GM21390 (cell line): ENCODE data around the gene SLC39A3.
"Not testable (repeated sequence)": the region's sequence is repeated elsewhere in the genome, so short reads cannot be mapped to it uniquely, and the experiment has no call there.

Source experiments
- ATAC-seq: cut with Tn5 transposase; IDR thresholded peaks from one replicate; pipeline ENCODE4 v1.9.1; 2021; ENCODE audit not compliant: unreplicated experiment

SLC39A3 gene

GRCh38 chr19:2723747-2724146, 16.1 kb downstream of the SLC39A3 start:
- no peak for ATAC-seq

DNA sequence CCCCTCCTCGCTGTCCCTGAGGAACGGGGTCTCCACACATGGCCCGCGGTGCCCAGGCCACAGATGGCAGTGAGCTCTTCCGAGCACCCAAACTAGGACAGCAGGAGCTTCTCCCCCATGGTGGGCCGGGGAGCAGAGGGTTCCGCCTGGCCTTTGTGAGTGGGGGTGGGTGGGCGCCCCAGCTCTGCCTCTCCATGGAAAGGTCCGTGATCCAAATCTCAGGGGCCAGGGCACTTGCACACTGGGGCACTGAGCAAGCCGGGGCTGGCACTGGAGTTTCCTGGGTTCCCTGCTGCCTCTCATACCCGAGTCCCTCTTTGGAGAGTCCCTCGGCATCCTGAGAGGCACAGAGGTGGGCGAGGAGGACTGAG, 16.5 kb downstream of the SLC39A3 start:
- no peak for ATAC-seq

- no peak for ATAC-seq
Measured at GRCh38 chr19:2722541-2723344, 17.1 kb downstream of the SLC39A3 start.

DNA sequence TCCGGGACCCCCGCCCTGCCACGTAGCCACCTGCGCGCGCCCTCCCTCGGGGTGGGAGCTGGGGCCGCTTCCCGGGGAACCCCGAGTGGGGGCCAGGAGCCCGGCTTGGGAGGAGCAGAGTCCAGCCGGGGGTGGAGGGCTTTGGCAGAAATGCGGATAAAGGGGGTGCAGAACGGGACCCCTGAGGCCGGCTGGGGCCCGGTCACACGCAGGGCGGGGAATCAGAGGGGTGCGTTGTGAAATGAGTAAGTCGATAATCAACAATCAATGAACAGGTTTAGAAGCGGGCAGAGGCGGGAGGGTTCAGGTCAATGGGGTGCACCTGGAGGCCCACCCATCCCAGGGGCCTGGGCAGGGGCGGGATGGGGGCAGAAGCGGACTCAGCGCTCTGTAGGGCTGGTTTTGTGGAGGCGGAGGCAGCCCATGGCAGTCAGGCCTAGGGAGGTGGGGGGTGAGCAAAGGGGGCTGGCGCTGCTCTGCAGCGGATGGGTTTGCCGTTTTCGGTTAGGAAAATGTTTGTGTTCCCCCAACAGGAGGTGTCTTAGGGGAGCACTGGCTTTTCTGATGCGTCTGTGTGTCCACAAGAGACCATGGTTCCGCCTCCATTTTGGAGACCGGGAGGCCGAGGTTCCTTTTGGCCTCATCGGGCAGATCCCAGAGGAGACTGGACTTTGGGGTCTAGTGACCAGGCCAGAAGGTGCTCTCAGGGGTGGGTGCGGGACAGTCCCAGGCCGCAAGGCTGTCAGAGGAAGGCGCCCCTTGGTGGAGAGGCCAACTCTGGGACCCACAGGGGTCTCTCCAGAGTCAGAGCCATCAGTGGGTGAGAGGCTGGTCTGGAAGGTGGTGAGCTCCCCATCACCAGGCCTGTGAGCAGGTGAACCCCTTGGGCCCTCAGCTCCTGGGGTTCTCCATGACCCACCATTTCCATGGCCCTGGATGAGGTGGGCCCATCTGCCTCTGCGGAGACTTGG, 18.0 kb downstream of the SLC39A3 start:
- no peak for ATAC-seq

GRCh38 chr19:2720777-2721569, 18.8 kb downstream of the SLC39A3 start, which contains the start of gene DIRAS1:
Gene DIRAS1, minus strand, starts transcription at chr19:2721372. Its CDS starts 3,566 bp downstream, at chr19:2717806.
- no peak for ATAC-seq

GRCh38 chr19:2719920-2720776, 19.7 kb downstream of the SLC39A3 start:
- ATAC-seq = no peak

- no peak for ATAC-seq
Measured at GRCh38 chr19:2719232-2719735, 20.5 kb downstream of the SLC39A3 start.

DNA sequence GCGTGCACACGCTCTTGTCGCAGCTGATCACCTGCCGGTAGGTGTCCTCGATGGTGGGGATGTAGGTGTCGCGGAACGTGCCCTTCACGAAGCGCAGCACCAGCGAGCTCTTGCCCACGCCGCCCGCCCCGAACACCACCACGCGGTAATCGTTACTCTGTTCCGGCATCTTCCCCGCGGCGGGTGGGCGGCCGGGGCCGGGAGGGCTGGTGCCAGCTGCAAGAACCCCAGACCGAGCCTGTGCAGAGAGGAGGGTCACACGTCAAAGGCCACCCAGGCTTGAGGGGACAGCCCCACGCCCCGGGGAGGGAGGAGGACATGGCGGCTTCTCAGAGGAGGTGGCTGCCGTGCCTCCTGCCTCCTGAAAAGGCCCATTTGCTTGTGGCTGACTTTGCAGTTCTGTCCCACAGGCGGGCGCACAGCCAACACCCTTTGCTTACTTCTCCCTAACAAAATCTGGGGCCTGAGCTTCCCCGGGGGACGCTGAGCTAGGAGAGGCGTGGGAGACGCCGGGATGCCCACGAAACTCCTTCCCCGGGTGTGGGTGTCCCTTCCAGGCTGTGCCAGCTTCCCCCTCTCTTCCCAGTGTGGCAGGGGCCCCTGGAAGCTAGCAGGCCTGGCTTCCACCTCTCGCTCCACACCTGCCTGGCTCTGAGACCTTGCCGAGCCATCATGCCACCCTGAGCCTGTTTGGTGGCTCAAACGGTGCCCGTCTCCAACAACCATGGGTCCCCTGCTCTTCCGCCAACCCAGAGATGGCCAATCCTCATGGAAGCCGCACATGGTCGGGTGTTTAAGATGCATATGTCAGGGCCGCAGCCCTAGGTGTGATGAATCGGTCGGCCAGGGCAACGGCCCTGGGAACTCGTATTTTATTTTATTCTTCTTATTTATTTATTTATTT, 21.9 kb downstream of the SLC39A3 start:
- ATAC-seq = no peak

GRCh38 chr19:2716722-2717637, 22.8 kb downstream of the SLC39A3 start:
- no peak for ATAC-seq

GRCh38 chr19:2716275-2716650, 23.6 kb downstream of the SLC39A3 start:
- no peak for ATAC-seq

- no peak for ATAC-seq
Measured at GRCh38 chr19:2715470-2716274, 24.1 kb downstream of the SLC39A3 start.

DNA sequence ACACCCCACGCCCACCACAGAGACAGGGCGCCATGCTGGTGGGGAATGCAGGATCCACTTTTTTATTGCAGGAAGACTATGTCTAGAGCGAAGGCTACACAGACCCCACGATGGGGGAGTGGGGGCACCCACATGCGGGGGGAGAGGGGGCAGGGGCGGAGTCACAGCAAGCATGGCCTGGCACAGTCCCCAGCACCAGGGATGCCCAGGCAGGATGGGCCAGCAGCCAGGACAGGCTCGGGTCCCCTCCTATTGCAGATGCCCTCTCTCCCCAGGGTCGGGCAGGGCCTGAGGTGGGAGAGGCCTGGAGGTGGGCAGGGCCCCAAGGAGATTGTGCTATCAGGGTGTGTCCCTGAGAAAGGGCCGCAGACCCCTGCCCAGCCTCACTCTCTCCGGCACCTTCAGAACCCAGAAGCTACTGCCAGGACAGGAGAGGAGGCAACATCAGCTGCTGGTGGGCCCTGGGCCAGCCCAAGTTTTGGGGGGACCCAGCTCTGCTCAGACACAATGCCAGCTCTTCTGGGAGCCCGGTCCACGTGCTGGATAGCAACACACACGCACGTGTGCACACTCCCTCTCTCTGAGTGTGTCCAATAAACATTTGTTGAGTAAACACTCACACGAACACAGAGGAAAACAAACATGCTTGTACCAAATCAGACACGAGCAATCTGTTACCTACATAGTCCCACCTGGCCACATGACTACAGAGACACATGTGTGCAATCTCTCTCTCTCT, 25.1 kb downstream of the SLC39A3 start:
- no peak for ATAC-seq

GRCh38 chr19:2714102-2714501, 25.7 kb downstream of the SLC39A3 start:
- not testable (repeated sequence) for ATAC-seq

- ATAC-seq = not testable (repeated sequence)
Measured at GRCh38 chr19:2713170-2713569, 26.6 kb downstream of the SLC39A3 start.

- ATAC-seq = no peak
Measured at GRCh38 chr19:2711875-2712205, 28.0 kb downstream of the SLC39A3 start.

DNA sequence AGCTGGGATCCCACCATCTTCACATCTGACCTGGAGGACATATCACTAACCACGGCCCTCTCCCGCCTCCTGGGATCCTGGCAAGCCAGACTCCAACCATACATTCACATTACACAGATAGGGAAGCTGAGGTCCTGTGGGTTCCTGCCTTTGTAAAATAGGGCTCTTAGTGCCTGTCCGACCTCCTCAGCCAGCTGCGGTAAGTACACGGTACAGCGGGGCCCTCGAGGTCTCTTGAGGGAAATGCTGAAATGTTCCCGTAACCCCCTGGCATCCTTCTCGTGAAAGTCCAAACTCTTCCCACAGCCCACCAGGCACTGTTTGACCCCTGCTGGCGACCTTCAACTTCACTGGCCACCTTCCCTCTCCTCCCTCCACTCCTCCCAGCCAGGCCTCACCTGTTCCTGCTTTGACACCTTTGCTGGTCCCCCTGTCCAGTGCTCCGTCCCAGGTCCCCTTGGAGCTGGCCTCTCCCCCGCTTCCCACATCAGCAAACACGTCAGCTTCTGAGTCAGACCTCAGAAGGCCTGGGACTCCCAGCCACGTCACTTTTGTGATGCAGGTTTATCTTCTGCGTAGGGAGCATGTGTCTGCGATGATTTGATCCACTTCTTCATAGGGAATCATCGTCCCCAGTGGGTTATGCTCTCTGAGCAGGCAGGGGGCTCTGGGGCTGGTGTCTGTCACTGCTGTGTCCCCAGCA, 28.5 kb downstream of the SLC39A3 start:
- ATAC-seq = no peak
